ENCODE results near the gene NKPD1.

- TF ChIP-seq EZH2 (optimal IDR thresholded peaks at IDR 0.05; ENCODE audit: low read depth, low read length) (no peak), CTCF (IDR thresholded peaks at IDR 0.05; ENCODE audit: low read length) (no peak), EZH2phosphoT487 (IDR thresholded peaks at IDR 0.05; ENCODE audit: low read length) (no peak)
Observed at GRCh38 chr19:45158503-45159209, 2.1 kb downstream of the NKPD1 start.

Data from MM.1S (cell line).